Fibroblast of mammary gland (primary cell): Measurements from ENCODE around the gene ANXA3.
"Not testable (repeated sequence)": the region's sequence is repeated elsewhere in the genome, so short reads cannot be mapped to it uniquely, and the experiment has no call there.

Experiments
- DNase-seq: peaks from one replicate; pipeline ENCODE4 v3.0.0-alpha.2; 2010; ENCODE audit warnings: low read depth
- H3K4me3 ChIP-seq: 2 replicates; pipeline ENCODE4 v1.5.1; 2011; ENCODE audit warnings: low read depth, mild to moderate bottlenecking, low read length, moderate library complexity; ENCODE audit not compliant: control insufficient read depth
- CTCF ChIP-seq: conservative IDR thresholded peaks from 2 replicates; pipeline ENCODE4 v1.5.1; 2011; ENCODE audit warnings: low read depth, low read length, inconsistent platforms; ENCODE audit not compliant: control insufficient read depth, insufficient read depth

ANXA3 gene

GRCh38 chr4:78588894-78589545 is 37.5 kb downstream of the ANXA3 start:
- TF ChIP-seq CTCF, result no peak
- DNase-seq, result no peak
- H3K4me3 ChIP-seq, result no peak overlapping the region

DNA sequence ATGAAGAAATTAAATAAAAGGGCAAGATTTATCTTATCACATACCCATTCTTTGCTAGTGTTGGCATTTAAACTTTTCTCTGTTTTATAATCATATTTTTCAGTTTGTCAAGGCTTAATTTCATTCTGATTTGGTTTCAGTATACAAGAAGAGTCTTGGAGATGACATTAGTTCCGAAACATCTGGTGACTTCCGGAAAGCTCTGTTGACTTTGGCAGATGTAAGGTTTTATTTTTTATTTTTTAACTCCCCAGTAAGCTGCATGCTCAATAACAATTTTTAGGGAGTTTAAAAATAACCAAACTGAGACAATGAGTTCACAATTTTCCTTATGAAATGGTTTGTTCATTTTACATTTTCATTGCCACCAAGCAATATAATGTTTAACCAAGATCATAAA is 39.8 kb downstream of the ANXA3 start:
- H3K4me3 ChIP-seq, result no peak overlapping the region
- no peak for DNase-seq
- no peak for TF ChIP-seq CTCF

GRCh38 chr4:78592088-78592783 is 40.7 kb downstream of the ANXA3 start:
- no peak overlapping the region for H3K4me3 ChIP-seq
- DNase-seq, result no peak
- peak; percentile 38 for TF ChIP-seq CTCF

- no peak for DNase-seq
- no peak overlapping the region for H3K4me3 ChIP-seq
- TF ChIP-seq CTCF, result no peak
These were observed 44.7 kb downstream of the ANXA3 start for GRCh38 chr4:78596111-78596742.

DNA sequence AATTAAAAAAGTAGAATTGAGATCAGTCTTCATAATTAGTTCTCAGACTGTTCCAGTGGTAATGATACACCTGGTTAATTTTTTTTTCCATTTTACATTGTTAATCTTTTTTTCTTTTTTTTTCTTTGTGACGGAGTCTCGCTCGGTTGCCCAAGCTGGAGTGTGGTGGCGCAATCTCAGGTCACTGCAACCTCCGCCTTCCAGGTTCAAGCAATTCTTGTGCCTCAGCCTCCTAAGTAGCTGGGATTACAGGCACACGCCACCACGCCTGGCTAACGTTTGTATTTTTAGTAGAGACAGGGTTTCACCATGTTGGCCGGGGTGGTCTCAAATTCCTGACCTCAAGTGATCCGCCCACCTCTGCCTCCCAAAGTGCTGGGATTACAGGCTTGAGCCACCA is 46.9 kb downstream of the ANXA3 start:
- not testable (repeated sequence) for DNase-seq, H3K4me3 ChIP-seq

- H3K4me3 ChIP-seq, result no peak overlapping the region
- TF ChIP-seq CTCF, result no peak
- DNase-seq, result no peak
These were observed 47.6 kb downstream of the ANXA3 start for GRCh38 chr4:78599147-78599546.

DNA sequence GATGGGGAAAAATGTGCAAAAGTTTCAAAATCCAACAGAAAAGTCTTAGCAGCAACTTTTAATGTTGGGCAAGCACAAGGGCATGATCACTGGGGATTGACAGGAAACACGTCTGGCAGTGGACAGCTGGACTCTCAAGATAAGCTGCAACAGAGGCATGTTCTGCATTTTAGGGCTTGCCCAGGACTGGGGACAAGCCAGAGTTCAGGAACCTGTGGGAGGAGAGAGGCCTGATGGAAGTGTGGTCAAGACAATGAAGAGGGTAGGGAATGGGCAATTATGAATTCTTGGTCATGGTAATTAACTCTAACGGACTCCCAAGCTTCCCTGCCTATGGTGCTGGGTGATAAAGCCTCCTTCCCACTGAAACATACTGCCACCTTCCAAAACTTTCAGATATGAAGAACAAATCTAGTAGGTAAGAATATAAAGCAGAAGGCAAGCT is 48.4 kb downstream of the ANXA3 start:
- TF ChIP-seq CTCF, result no peak
- DNase-seq, result no peak
- H3K4me3 ChIP-seq, result no peak overlapping the region
